Suppressor macrophage treated with lipopolysaccharide for 4 hours (primary cell): ENCODE data around the gene NUTM2E.
"Not testable (repeated sequence)": the region's sequence is repeated elsewhere in the genome, so short reads cannot be mapped to it uniquely, and the experiment has no call there.

Experiments used
- DNase-seq: peaks from one replicate; pipeline ENCODE4 v3.0.0-alpha.2; 2020

Gene NUTM2E

GRCh38 chr10:79826496-79827215, at the start of gene NUTM2E:
TSS of gene NUTM2E (plus strand) at chr10:79826739. CDS start at chr10:79841741, 15,002 bp downstream.
- peak; percentile 73 for DNase-seq

GRCh38 chr10:79777997-79778396, 48.5 kb upstream of the NUTM2E start:
- not testable (repeated sequence) for DNase-seq

GRCh38 chr10:79779310-79779938, 47.1 kb upstream of the NUTM2E start:
- DNase-seq, result peak; percentile 78

- not testable (repeated sequence) for DNase-seq
These were observed 46.5 kb upstream of the NUTM2E start for GRCh38 chr10:79779992-79780391.

- DNase-seq, result not testable (repeated sequence)
These were observed 45.0 kb upstream of the NUTM2E start for GRCh38 chr10:79781584-79781983.

- DNase-seq, result not testable (repeated sequence)
These were observed 39.0 kb upstream of the NUTM2E start for GRCh38 chr10:79787455-79787952.

GRCh38 chr10:79789351-79789750, 37.2 kb upstream of the NUTM2E start:
- not testable (repeated sequence) for DNase-seq

- not testable (repeated sequence) for DNase-seq
These were observed 34.5 kb upstream of the NUTM2E start for GRCh38 chr10:79791906-79792517.

- not testable (repeated sequence) for DNase-seq
These were observed 27.2 kb upstream of the NUTM2E start for GRCh38 chr10:79799337-79799736.

GRCh38 chr10:79805857-79806256, 20.7 kb upstream of the NUTM2E start:
- DNase-seq, result not testable (repeated sequence)

- not testable (repeated sequence) for DNase-seq
These were observed 14.6 kb upstream of the NUTM2E start for GRCh38 chr10:79811895-79812294.

GRCh38 chr10:79816290-79816689, 10.2 kb upstream of the NUTM2E start:
- not testable (repeated sequence) for DNase-seq

GRCh38 chr10:79823387-79823786, 3.2 kb upstream of the NUTM2E start:
- DNase-seq, result not testable (repeated sequence)

GRCh38 chr10:79825587-79826011, 940 bp upstream of the NUTM2E start:
- DNase-seq, result not testable (repeated sequence)

GRCh38 chr10:79826131-79826495, 426 bp upstream of the NUTM2E start:
- peak; percentile 10 for DNase-seq

- not testable (repeated sequence) for DNase-seq
These were observed 7.3 kb downstream of the NUTM2E start for GRCh38 chr10:79833833-79834232.

- DNase-seq, result peak; percentile 37
These were observed 9.4 kb downstream of the NUTM2E start for GRCh38 chr10:79835891-79836290.

GRCh38 chr10:79836891-79837290, 10.4 kb downstream of the NUTM2E start:
- DNase-seq, result peak; percentile 25

- DNase-seq, result not testable (repeated sequence)
These were observed 11.9 kb downstream of the NUTM2E start for GRCh38 chr10:79838441-79838840.

- DNase-seq, result not testable (repeated sequence)
These were observed 26.8 kb downstream of the NUTM2E start for GRCh38 chr10:79853191-79853854.

- not testable (repeated sequence) for DNase-seq
These were observed 35.7 kb downstream of the NUTM2E start for GRCh38 chr10:79862269-79862668.

GRCh38 chr10:79862803-79863202, 36.3 kb downstream of the NUTM2E start:
- not testable (repeated sequence) for DNase-seq
